IMR-90 (cell line): ENCODE measurements around the gene PALLD. TPM values are rescaled to one million over a fixed set of nuclear protein-coding genes. Genes with fewer than 3 reads are reported as not detected.

Source experiments
- ATAC-seq: fragments of 200-7000 bp; cut with Tn5 transposase; 2 replicates; pipeline ENCODE4 v1.9.1; 2020; ENCODE audit warnings: low read depth, mild to moderate bottlenecking, moderate library complexity
- BruUV-seq: library from RNA; stranded (reverse); fragments of 400-500 nt; replicated peaks from 2 replicates; lab custom pipeline; 2021; lab: Mats Ljungman, UMichigan
- CTCF ChIA-PET: fragments of 300-600 bp; formaldehyde crosslinking; extraction: SDS; loops from one replicate; lab custom pipeline; 2021; ENCODE audit warnings: antibody characterized with exemption; lab: Yijun Ruan, JAX
- POLR2A ChIA-PET: fragments of 300-600 bp; sonication (Branson Sonifier 250); formaldehyde crosslinking; loops from one replicate; lab custom pipeline; 2022; ENCODE audit warnings: antibody characterized with exemption; ENCODE audit not compliant: unreplicated experiment; lab: Charles Lee
- DNase-seq: peaks from one replicate; pipeline ENCODE4 v3.0.0; 2013
- H2AFZ ChIP-seq: replicated peaks from 2 replicates; pipeline ENCODE3; 2013; ENCODE audit warnings: low read length, mild to moderate bottlenecking; ENCODE audit not compliant: poor library complexity
- H2AK5ac ChIP-seq: 2 replicates; pipeline ENCODE4 v1.6.1; 2013; ENCODE audit warnings: low read depth, low read length, inconsistent platforms
- H2AK9ac ChIP-seq: replicated peaks from 2 replicates; pipeline ENCODE3; 2013; ENCODE audit warnings: mild to moderate bottlenecking, low read depth, low read length, moderate library complexity; ENCODE audit not compliant: poor library complexity
- H2BK120ac ChIP-seq: 2 replicates; pipeline ENCODE4 v1.6.1; 2013; ENCODE audit warnings: low read depth, low read length, inconsistent platforms
- H2BK15ac ChIP-seq: 3 replicates; pipeline ENCODE4 v1.6.1; 2013; ENCODE audit warnings: low read depth, low read length, inconsistent platforms
- H2BK20ac ChIP-seq: 2 replicates; pipeline ENCODE4 v1.6.1; 2013; ENCODE audit warnings: low read depth, mild to moderate bottlenecking, inconsistent platforms, low read length, moderate library complexity
- H2BK5ac ChIP-seq: 2 replicates; pipeline ENCODE4 v1.6.1; 2013; ENCODE audit warnings: mild to moderate bottlenecking, low read depth, low read length, inconsistent platforms; ENCODE audit not compliant: poor library complexity, severe bottlenecking
- H3K14ac ChIP-seq: replicated peaks from 2 replicates; pipeline ENCODE4 v1.6.1; 2013; ENCODE audit warnings: low read depth, low read length, inconsistent platforms
- H3K18ac ChIP-seq: 2 replicates; pipeline ENCODE4 v1.6.1; 2013; ENCODE audit warnings: low read depth, low read length, control low read depth
- H3K23ac ChIP-seq: 2 replicates; pipeline ENCODE4 v1.6.1; 2013; ENCODE audit warnings: low read depth, low read length, inconsistent platforms
- H3K27ac ChIP-seq: 2 replicates; pipeline ENCODE4 v1.5.1; 2013; ENCODE audit warnings: mild to moderate bottlenecking, control low read depth, low read length; ENCODE audit not compliant: insufficient read depth
- H3K27me3 ChIP-seq: 2 replicates; pipeline ENCODE4 v1.6.1; 2013; ENCODE audit warnings: low read length; ENCODE audit not compliant: control insufficient read depth, insufficient read depth
- H3K36me3 ChIP-seq: 2 replicates; pipeline ENCODE4 v1.6.1; 2013; ENCODE audit warnings: low read length, mixed read lengths; ENCODE audit not compliant: control insufficient read depth, insufficient read depth
- H3K4ac ChIP-seq: 2 replicates; pipeline ENCODE4 v1.6.1; 2013; ENCODE audit warnings: low read depth, low read length, inconsistent platforms
- H3K4me1 ChIP-seq: 2 replicates; pipeline ENCODE4 v1.6.1; 2013; ENCODE audit warnings: low read length, mixed read lengths; ENCODE audit not compliant: control insufficient read depth, insufficient read depth
- H3K4me2 ChIP-seq: 2 replicates; pipeline ENCODE4 v1.6.1; 2013; ENCODE audit warnings: low read depth, mild to moderate bottlenecking, control low read depth, low read length, moderate library complexity
- H3K4me3 ChIP-seq: 2 replicates; pipeline ENCODE4 v1.5.1; 2013; ENCODE audit warnings: low read depth, mild to moderate bottlenecking, control low read depth, low read length, moderate library complexity; ENCODE audit not compliant: insufficient read depth
- H3K56ac ChIP-seq: 2 replicates; pipeline ENCODE4 v1.6.1; 2013; ENCODE audit warnings: low read length, inconsistent platforms; ENCODE audit not compliant: insufficient read depth; ENCODE audit errors: extremely low read depth
- H3K79me1 ChIP-seq, 2 experiments: 2 replicates each; pipeline ENCODE4 v1.6.1; 2013; ENCODE audit warnings: low read length in 2 of 2, inconsistent platforms in 1 of 2, low read depth in 1 of 2
- H3K9ac ChIP-seq: 2 replicates; pipeline ENCODE4 v1.6.1; 2013; ENCODE audit warnings: low read depth, low read length, control low read depth
- H3K9me1 ChIP-seq: 2 replicates; pipeline ENCODE4 v1.6.1; 2013; ENCODE audit warnings: low read length, inconsistent platforms; ENCODE audit not compliant: insufficient read depth
- H3K9me3 ChIP-seq: 2 replicates; pipeline ENCODE4 v1.6.1; 2013; ENCODE audit warnings: low read length; ENCODE audit not compliant: control insufficient read depth, insufficient read depth
- H4K20me1 ChIP-seq: 2 replicates; pipeline ENCODE4 v1.6.1; 2013; ENCODE audit warnings: low read length, inconsistent platforms; ENCODE audit not compliant: insufficient read depth
- H4K5ac ChIP-seq: 2 replicates; pipeline ENCODE4 v1.6.1; 2013; ENCODE audit warnings: mild to moderate bottlenecking, low read depth, low read length, control low read depth
- H4K8ac ChIP-seq, 2 experiments: 2 replicates each; pipeline ENCODE4 v1.6.1; 2013; ENCODE audit warnings: low read depth in 2 of 2, low read length in 2 of 2, control low read depth in 1 of 2, inconsistent platforms in 1 of 2
- H4K91ac ChIP-seq: 2 replicates; pipeline ENCODE4 v1.6.1; 2013; ENCODE audit warnings: low read depth, low read length, inconsistent platforms; ENCODE audit not compliant: insufficient read depth
- BHLHE40 ChIP-seq: fragments of 150-350 bp; IDR thresholded peaks from 2 replicates; pipeline ENCODE4 v1.6.1; 2016; ENCODE audit warnings: mild to moderate bottlenecking, low read depth, low read length
- CEBPB ChIP-seq: IDR thresholded peaks from 2 replicates; pipeline ENCODE4 v1.6.1; 2012; ENCODE audit warnings: low read depth, low read length, improper control_type of control experiment
- CHD1 ChIP-seq: IDR thresholded peaks from 2 replicates; pipeline ENCODE4 v1.6.1; 2012; ENCODE audit warnings: low read depth, low read length, improper control_type of control experiment
- CTCF ChIP-seq: conservative IDR thresholded peaks from 2 replicates; pipeline ENCODE4 v1.5.1; 2012; ENCODE audit warnings: mild to moderate bottlenecking, low read depth, low read length, improper control_type of control experiment
- ELK1 ChIP-seq: fragments of 150-350 bp; IDR thresholded peaks from 2 replicates; pipeline ENCODE4 v1.6.1; 2016; ENCODE audit warnings: low read depth, mild to moderate bottlenecking, low read length, moderate library complexity, borderline replicate concordance
- FOS ChIP-seq: fragments of 150-350 bp; IDR thresholded peaks from 2 replicates; pipeline ENCODE4 v1.6.1; 2016; ENCODE audit warnings: low read depth, low read length
- MAFK ChIP-seq: IDR thresholded peaks from 2 replicates; pipeline ENCODE4 v1.6.1; 2012; ENCODE audit warnings: low read depth, low read length, improper control_type of control experiment
- MAZ ChIP-seq: IDR thresholded peaks from 2 replicates; pipeline ENCODE4 v1.6.1; 2012; ENCODE audit warnings: low read depth, mild to moderate bottlenecking, low read length, improper control_type of control experiment, moderate library complexity, borderline replicate concordance
- POLR2A ChIP-seq: IDR thresholded peaks from 2 replicates; pipeline ENCODE4 v1.6.1; 2012; ENCODE audit warnings: mild to moderate bottlenecking, low read depth, low read length
- RAD21 ChIP-seq: IDR thresholded peaks from 2 replicates; pipeline ENCODE4 v1.6.1; 2012; ENCODE audit warnings: low read length, improper control_type of control experiment
- RCOR1 ChIP-seq: IDR thresholded peaks from 2 replicates; pipeline ENCODE4 v1.6.1; 2012; ENCODE audit warnings: mild to moderate bottlenecking, low read length, improper control_type of control experiment; ENCODE audit not compliant: insufficient replicate concordance
- RFX5 ChIP-seq: IDR thresholded peaks from 2 replicates; pipeline ENCODE4 v1.8.0; 2012; ENCODE audit warnings: low read depth, mild to moderate bottlenecking, low read length, moderate library complexity
- SMC3 ChIP-seq: fragments of 150-350 bp; IDR thresholded peaks from 2 replicates; pipeline ENCODE4 v1.6.1; 2016; ENCODE audit warnings: low read depth, mild to moderate bottlenecking, antibody characterized with exemption, low read length, moderate library complexity
- WGBS, 2 experiments: methylation state at CpG; one replicate each; pipeline versions ENCODE4 v1.1.5 to v1.1.7; 2013; ENCODE audit warnings: missing lambda C conversion rate in 2 of 2; ENCODE audit not compliant: insufficient read length in 1 of 2; ENCODE audit errors: extremely low coverage in 2 of 2; 5-methylcytosine and 5-hydroxymethylcytosine counted together
- dilution Hi-C: fragments of 300-500 bp; cut with HindIII; formaldehyde crosslinking; loops from one replicate; pipeline ENCODE4 v1.14.3; 2018; ENCODE audit warnings: low sequenced_read_pairs; ENCODE audit not compliant: unreplicated experiment
- in situ Hi-C: fragments of 300-500 bp; cut with MboI; formaldehyde crosslinking; loops from 3 replicates; pipeline ENCODE4 v1.14.3; 2019; ENCODE audit warnings: low sequenced_read_pairs, inconsistent platforms, mixed read lengths
- intact Hi-C: fragments of 100-400 bp; cut with micrococcal nuclease; formaldehyde crosslinking; loops from 2 replicates; pipeline ENCODE4 v1.10.0; 2022
- polyA plus RNA-seq, 3 experiments: library from polyadenylated mRNA; depleted of rRNA; stranded (reverse); fragments of >200 nt; gene quantifications; 2 replicates each; pipeline ENCODE4 v1.2.3, GENCODE V29; 2012; ENCODE audit warnings: low replicate concordance in 1 of 3
- total RNA-seq: library from RNA; depleted of rRNA; stranded (reverse); fragments of >200 nt; gene quantifications from 2 replicates; pipeline ENCODE4 v1.2.3, GENCODE V29; 2012

PALLD gene
- total and polyA plus RNA-seq, 2 of the 4 experiments (the other 2 are of a cell fraction), result 91.0 to 91.9 TPM

GRCh38 chr4:168474660-168475320, 22.1 kb upstream of the PALLD start:
- ChIA-PET POLR2A (no interaction called here), CTCF (no interaction called here)
- in situ Hi-C loops (no loop called here), dilution Hi-C loops (no loop called here), intact Hi-C loops (no loop called here)
- no CpG with 5 or more reads among the region's 5 CpGs for WGBS, 2 experiments
- Histone ChIP-seq H2AK9ac (no peak overlapping the region), H3K27me3 (no peaks in the 10 kb centered on the region), H3K36me3 (peaks cover 4% of the 10 kb centered on the region), H2BK120ac (no peak overlapping the region), H2BK15ac (no peak overlapping the region), H3K4me1 (no peaks in the 10 kb centered on the region), H2BK5ac (no peak overlapping the region), H3K9ac (no peak overlapping the region), H4K8ac (no peak overlapping the region), H3K4me3 (no peak overlapping the region), H3K4ac (no peak overlapping the region), H3K18ac (no peak overlapping the region), H2AFZ (no peak overlapping the region), H3K9me1 (no peaks in the 10 kb centered on the region), H2AK5ac (no peak overlapping the region), H3K9me3 (no peaks in the 10 kb centered on the region), H2BK20ac (no peak overlapping the region), H3K14ac (0 out of 2 replicates have a peak overlapping the region, but pooled peaks have one; percentile 32), H3K79me1 (peaks cover 9 to 14% of the 10 kb centered on the region in 2 experiments), H4K20me1 (no peaks in the 10 kb centered on the region), H3K27ac (no peak overlapping the region), H4K91ac (no peak overlapping the region), H4K5ac (no peak overlapping the region), H3K4me2 (no peak overlapping the region), H3K56ac (no peak overlapping the region), H3K23ac (no peak overlapping the region)
- TF ChIP-seq CHD1 (no peak), BHLHE40 (no peak), MAFK (no peak), RCOR1 (no peak), CTCF (no peak), ELK1 (no peak), POLR2A (no peak), SMC3 (no peak), RAD21 (no peak), FOS (no peak), MAZ (no peak), CEBPB (no peak), RFX5 (no peak)
- no peak for ATAC-seq
- DNase-seq, result no peak
- no TSS peak for BruUV-seq
